HCT116 (cell line): ENCODE data around the gene CAMK1D. TPM values are rescaled to one million over a fixed set of nuclear protein-coding genes. Genes with fewer than 3 reads are reported as not detected.

ENCODE experiments used
- ATAC-seq: fragments of 200-7000 bp; cut with Tn5 transposase; 2 replicates; pipeline ENCODE4 v1.9.1; 2020; ENCODE audit warnings: mild to moderate bottlenecking, moderate library complexity
- BruUV-seq: library from RNA; stranded (reverse); fragments of 400-500 nt; replicated peaks from 2 replicates; lab custom pipeline; 2021; lab: Mats Ljungman, UMichigan
- CTCF ChIA-PET: fragments of 300-600 bp; sonication (Branson Sonifier 250); formaldehyde crosslinking; loops from one replicate; lab custom pipeline; 2021; ENCODE audit warnings: antibody characterized with exemption; lab: Charles Lee
- POLR2A ChIA-PET: fragments of 300-600, 350-600 bp; sonication (Branson Sonifier 250); formaldehyde crosslinking; loops from one replicate; lab custom pipeline; 2021; ENCODE audit warnings: antibody characterized with exemption; lab: Charles Lee
- RAD21 ChIA-PET, 2 experiments: fragments of 300-600 bp; sonication (Branson Sonifier 250); formaldehyde crosslinking; loops; one replicate each; lab custom pipeline; 2023; ENCODE audit warnings: low total read pairs in 2 of 2; ENCODE audit not compliant: uncharacterized antibody in 2 of 2, unreplicated experiment in 2 of 2, low non-redundant PET in 1 of 2; lab: Charles Lee
- DNase-seq: peaks from one replicate; pipeline ENCODE4 v3.0.0-alpha.2; 2010; ENCODE audit warnings: low read depth, low spot score
- H2AFZ ChIP-seq: fragments of 200-600 bp; shearing (Covaris generic), sonication (generic); 2 replicates; pipeline ENCODE4 v1.6.1; 2017; ENCODE audit warnings: low read depth, mixed run types, mixed read lengths, antibody characterized with exemption, low read length; ENCODE audit not compliant: poor library complexity, severe bottlenecking
- H3K27ac ChIP-seq: 2 replicates; pipeline ENCODE4 v1.5.1; 2012; ENCODE audit warnings: low read depth, low read length
- H3K27me3 ChIP-seq: fragments of 200-600 bp; sonication (generic); 2 replicates; pipeline ENCODE4 v1.6.1; 2016; ENCODE audit warnings: mixed run types, low read length, mixed read lengths; ENCODE audit not compliant: insufficient read depth
- H3K36me3 ChIP-seq, 2 experiments: fragments of 200-500 bp in 1 of 2; fragments of 200-600 bp in 1 of 2; sonication (Bioruptor generic) in 1 of 2; sonication (generic) in 1 of 2; 2 replicates each; pipeline versions ENCODE4 v1.5.1 to v1.6.1; 2014 to 2016; ENCODE audit warnings: low read length in 2 of 2, inconsistent platforms in 1 of 2, mixed read lengths in 1 of 2, mixed run types in 1 of 2; ENCODE audit not compliant: insufficient read depth in 2 of 2, control insufficient read depth in 1 of 2
- H3K4me1 ChIP-seq, 2 experiments: fragments of 200-600 bp in 1 of 2; sonication (generic) in 1 of 2; 2 replicates each; pipeline versions ENCODE4 v1.5.1 to v1.6.1; 2012 to 2017; ENCODE audit warnings: low read length in 2 of 2, inconsistent platforms in 1 of 2, mild to moderate bottlenecking in 1 of 2, mixed read lengths in 1 of 2, mixed run types in 1 of 2, moderate library complexity in 1 of 2; ENCODE audit not compliant: insufficient read depth in 2 of 2, control insufficient read depth in 1 of 2
- H3K4me2 ChIP-seq: fragments of 200-600 bp; sonication (generic); 2 replicates; pipeline ENCODE4 v1.6.1; 2017; ENCODE audit warnings: mixed run types, low read length, mixed read lengths
- H3K4me3 ChIP-seq, 2 experiments: fragments of 200-600 bp in 1 of 2; sonication (generic) in 1 of 2; replicated peaks in 1 of 2; 2 replicates each; pipeline ENCODE4 v1.5.1; 2011 to 2016; ENCODE audit warnings: low read length in 2 of 2, control low read depth in 1 of 2, low read depth in 1 of 2, mild to moderate bottlenecking in 1 of 2, mixed read lengths in 1 of 2, mixed run types in 1 of 2
- H3K79me2 ChIP-seq: fragments of 200-600 bp; sonication (generic); 2 replicates; pipeline ENCODE4 v1.6.1; 2017; ENCODE audit warnings: mild to moderate bottlenecking, mixed run types, low read length, moderate library complexity, mixed read lengths; ENCODE audit not compliant: insufficient read depth
- H3K9ac ChIP-seq: fragments of 200-600 bp; sonication (generic); 2 replicates; pipeline ENCODE4 v1.6.1; 2016; ENCODE audit warnings: low read length, mixed read lengths
- H3K9me2 ChIP-seq: fragments of 200-600 bp; sonication (generic), shearing (Covaris generic); 2 replicates; pipeline ENCODE4 v1.6.1; 2017; ENCODE audit warnings: mixed run types, mild to moderate bottlenecking, moderate library complexity; ENCODE audit not compliant: insufficient read depth
- H3K9me3 ChIP-seq, 2 experiments: fragments of 200-500 bp in 1 of 2; fragments of 200-600 bp in 1 of 2; sonication (Bioruptor generic) in 1 of 2; sonication (generic) in 1 of 2; 2 replicates each; pipeline ENCODE4 v1.6.1; 2014 to 2017; ENCODE audit warnings: low read length in 2 of 2, mixed read lengths in 2 of 2, inconsistent platforms in 1 of 2, low read depth in 1 of 2, mild to moderate bottlenecking in 1 of 2, mixed run types in 1 of 2, moderate library complexity in 1 of 2; ENCODE audit not compliant: control insufficient read depth in 1 of 2, insufficient read depth in 1 of 2
- H4K20me1 ChIP-seq: fragments of 200-600 bp; sonication (generic), shearing (Covaris generic); 2 replicates; pipeline ENCODE4 v1.6.1; 2017; ENCODE audit warnings: mixed run types, mild to moderate bottlenecking, moderate library complexity; ENCODE audit not compliant: insufficient read depth
- CBX3 ChIP-seq: IDR thresholded peaks from 2 replicates; pipeline ENCODE4 v1.6.1; 2012; ENCODE audit warnings: low read depth
- EZH2 ChIP-seq: fragments of 200-600 bp; sonication (generic); IDR thresholded peaks from 2 replicates; pipeline ENCODE4 v1.6.1; 2017; ENCODE audit warnings: antibody characterized with exemption, mixed run types
- FOSL1 ChIP-seq: IDR thresholded peaks from 2 replicates; pipeline ENCODE4 v1.6.1; 2012; ENCODE audit warnings: low read depth
- POLR2A ChIP-seq: IDR thresholded peaks from 2 replicates; pipeline ENCODE4 v1.7.0; 2011; ENCODE audit warnings: borderline replicate concordance; ENCODE audit not compliant: insufficient read depth, insufficient read length; ENCODE audit errors: extremely low read depth
- POLR2AphosphoS5 ChIP-seq: IDR thresholded peaks from 2 replicates; pipeline ENCODE4 v1.6.1; 2011; ENCODE audit warnings: mild to moderate bottlenecking, low read depth, low read length, moderate library complexity
- RAD21 ChIP-seq: IDR thresholded peaks from 2 replicates; pipeline ENCODE4 v1.6.1; 2012; ENCODE audit warnings: low read depth, mild to moderate bottlenecking
- TCF7L2 ChIP-seq: IDR thresholded peaks from 2 replicates; pipeline ENCODE4 v1.7.0; 2011; ENCODE audit warnings: borderline replicate concordance, inconsistent platforms; ENCODE audit not compliant: insufficient read depth, insufficient read length; ENCODE audit errors: extremely low read depth
- YY1 ChIP-seq: IDR thresholded peaks from 2 replicates; pipeline ENCODE4 v1.6.1; 2011; ENCODE audit warnings: low read length, low read depth, moderate library complexity, mild to moderate bottlenecking; ENCODE audit not compliant: insufficient replicate concordance; ENCODE audit errors: extremely low read depth
- intact Hi-C: fragments of 100-400 bp; cut with micrococcal nuclease; formaldehyde crosslinking; loops from 2 replicates; pipeline ENCODE4 v1.10.0; 2022
- total RNA-seq: library from RNA; stranded (reverse); gene quantifications from one replicate; pipeline ENCODE4 v1.2.1, GENCODE V29; 2021; ENCODE audit not compliant: unreplicated experiment
- TF ChIP-seq, protein P1 (sequence below): IDR thresholded peaks from 2 replicates; pipeline ENCODE4 v1.6.1; 2012
- TF ChIP-seq, protein P2 (sequence below), 3 experiments: fragments of 200-600 bp in 1 of 3; sonication (generic) in 1 of 3; IDR thresholded peaks in 2 of 3; conservative IDR thresholded peaks in 1 of 3; 2 replicates each; pipeline ENCODE4 v1.5.1; 2012 to 2017; ENCODE audit warnings: low read depth in 2 of 3, low read length in 2 of 3, antibody characterized with exemption in 1 of 3, borderline replicate concordance in 1 of 3, control low read depth in 1 of 3, mild to moderate bottlenecking in 1 of 3, mixed read lengths in 1 of 3, mixed run types in 1 of 3, moderate library complexity in 1 of 3; ENCODE audit not compliant: insufficient read depth in 1 of 3

Gene CAMK1D
- total RNA-seq, 1 experiment from 2014 or later = 9.6 TPM

DNA sequence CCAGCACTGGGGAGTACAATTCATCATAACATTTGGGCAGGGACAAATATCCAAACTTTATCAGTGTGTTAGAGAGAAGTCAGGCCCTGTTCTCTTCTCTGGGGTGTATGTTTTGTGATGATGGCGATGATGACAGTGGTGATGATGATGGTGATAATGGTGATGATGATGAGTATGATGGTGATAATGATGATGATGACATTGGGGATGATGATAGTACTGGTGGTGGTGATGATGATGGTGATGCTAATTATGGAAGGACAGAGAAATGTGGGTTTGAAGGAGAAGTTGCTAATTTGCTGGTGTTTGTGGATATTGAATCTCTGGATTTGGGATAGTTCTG is 64.0 kb downstream of the CAMK1D start:
- TF ChIP-seq RAD21 (no peak), POLR2A (no peak), YY1 (no peak), POLR2AphosphoS5 (no peak), TCF7L2 (no peak), FOSL1 (no peak), EZH2 (no peak), CBX3 (no peak)
- TF ChIP-seq, protein P1, sequence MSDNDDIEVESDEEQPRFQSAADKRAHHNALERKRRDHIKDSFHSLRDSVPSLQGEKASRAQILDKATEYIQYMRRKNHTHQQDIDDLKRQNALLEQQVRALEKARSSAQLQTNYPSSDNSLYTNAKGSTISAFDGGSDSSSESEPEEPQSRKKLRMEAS = no peak
- TF ChIP-seq, protein P2, sequence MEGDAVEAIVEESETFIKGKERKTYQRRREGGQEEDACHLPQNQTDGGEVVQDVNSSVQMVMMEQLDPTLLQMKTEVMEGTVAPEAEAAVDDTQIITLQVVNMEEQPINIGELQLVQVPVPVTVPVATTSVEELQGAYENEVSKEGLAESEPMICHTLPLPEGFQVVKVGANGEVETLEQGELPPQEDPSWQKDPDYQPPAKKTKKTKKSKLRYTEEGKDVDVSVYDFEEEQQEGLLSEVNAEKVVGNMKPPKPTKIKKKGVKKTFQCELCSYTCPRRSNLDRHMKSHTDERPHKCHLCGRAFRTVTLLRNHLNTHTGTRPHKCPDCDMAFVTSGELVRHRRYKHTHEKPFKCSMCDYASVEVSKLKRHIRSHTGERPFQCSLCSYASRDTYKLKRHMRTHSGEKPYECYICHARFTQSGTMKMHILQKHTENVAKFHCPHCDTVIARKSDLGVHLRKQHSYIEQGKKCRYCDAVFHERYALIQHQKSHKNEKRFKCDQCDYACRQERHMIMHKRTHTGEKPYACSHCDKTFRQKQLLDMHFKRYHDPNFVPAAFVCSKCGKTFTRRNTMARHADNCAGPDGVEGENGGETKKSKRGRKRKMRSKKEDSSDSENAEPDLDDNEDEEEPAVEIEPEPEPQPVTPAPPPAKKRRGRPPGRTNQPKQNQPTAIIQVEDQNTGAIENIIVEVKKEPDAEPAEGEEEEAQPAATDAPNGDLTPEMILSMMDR (IDR thresholded peaks at IDR 0.05 in 2 of 3, conservative IDR thresholded peaks at IDR 0.05 in 1 of 3; ENCODE audit: borderline replicate concordance in 1 of 3, insufficient read depth in 1 of 3, low read depth in 2 of 3, low read length in 2 of 3) = no peak
- ChIA-PET CTCF (no interaction called here), RAD21 (no interaction called here), POLR2A (no interaction called here)
- Histone ChIP-seq H2AFZ (no peak overlapping the region), H3K9me2 (no peaks in the 10 kb centered on the region), H3K9me3 (no peaks in the 10 kb centered on the region), H3K36me3 (no peaks in the 10 kb centered on the region), H4K20me1 (no peaks in the 10 kb centered on the region), H3K4me1 (peaks cover 0 to 5% of the 10 kb centered on the region in 2 experiments; a peak in 2 of 4 replicates), H3K9ac (no peak overlapping the region), H3K27me3 (no peaks in the 10 kb centered on the region), H3K27ac (no peak overlapping the region), H3K79me2 (no peaks in the 10 kb centered on the region), H3K4me3 (no peak overlapping the region), H3K4me2 (no peak overlapping the region)
- DNase-seq (no peak), ATAC-seq (no peak)
- intact Hi-C loops = no loop called here
- BruUV-seq = no TSS peak
